GM12878 (cell line): Measurements from ENCODE around the gene TAPBP. TPM values are rescaled to one million over a fixed set of nuclear protein-coding genes. Genes with fewer than 3 reads are reported as not detected.

Experiments
- ATAC-seq: fragments of 200-7000 bp; cut with Tn5 transposase; 3 replicates; pipeline ENCODE4 v1.9.1; 2020; ENCODE audit warnings: mild to moderate bottlenecking, moderate library complexity
- BruUV-seq: library from RNA; stranded (reverse); fragments of 400-500 nt; replicated peaks from 2 replicates; lab custom pipeline; 2021; lab: Mats Ljungman, UMichigan
- CTCF ChIA-PET: fragments of 300-600 bp; sonication (Branson Sonifier 250); formaldehyde crosslinking; extraction: SDS; loops from one replicate; lab custom pipeline; 2021; ENCODE audit warnings: inconsistent platforms; lab: Yijun Ruan, JAX
- POLR2A ChIA-PET: fragments of 350-600 bp; formaldehyde crosslinking; extraction: SDS; loops from one replicate; lab custom pipeline; 2021; ENCODE audit warnings: inconsistent platforms; lab: Charles Lee
- RAD21 ChIA-PET: fragments of 300-600 bp; sonication (Branson Sonifier 250); formaldehyde crosslinking; loops from one replicate; lab custom pipeline; 2023; ENCODE audit warnings: antibody characterized with exemption; ENCODE audit not compliant: unreplicated experiment; lab: Charles Lee
- SMC1A ChIA-PET: fragments of 300-600 bp; sonication (Branson Sonifier 250); formaldehyde crosslinking; loops from one replicate; lab custom pipeline; 2023; ENCODE audit not compliant: unreplicated experiment, uncharacterized antibody; lab: Charles Lee
- DNase-seq: peaks from one replicate; pipeline ENCODE4 v3.0.0-alpha.2; 2011; ENCODE audit warnings: low read depth, low spot score
- FAIRE-seq: peaks from 3 replicates; lab custom pipeline; 2011; peaks lifted over from hg19 to GRCh38; lab: Jason Lieb, UNC
- H2AFZ ChIP-seq: 2 replicates; pipeline ENCODE4 v1.6.0; 2011; ENCODE audit warnings: low read depth, low read length, control low read depth; ENCODE audit not compliant: control insufficient read depth
- H3K27ac ChIP-seq: 2 replicates; pipeline ENCODE4 v1.5.1; 2011; ENCODE audit warnings: control low read depth; ENCODE audit not compliant: control insufficient read depth, insufficient read depth
- H3K27me3 ChIP-seq, 2 experiments: replicated peaks in 1 of 2; 2 replicates each; pipeline versions ENCODE4 v1.6.0 to v1.6.1; 2011; ENCODE audit warnings: low read length in 1 of 2; ENCODE audit not compliant: control insufficient read depth in 2 of 2, insufficient read depth in 2 of 2
- H3K36me3 ChIP-seq, 2 experiments: 2 replicates each; pipeline ENCODE4 v1.5.1; 2011; ENCODE audit warnings: low read length in 1 of 2; ENCODE audit not compliant: control insufficient read depth in 2 of 2, insufficient read depth in 2 of 2
- H3K4me1 ChIP-seq: 2 replicates; pipeline ENCODE4 v1.6.1; 2011; ENCODE audit warnings: mild to moderate bottlenecking, low read length, moderate library complexity, mixed read lengths; ENCODE audit not compliant: control insufficient read depth, insufficient read depth
- H3K4me2 ChIP-seq: 2 replicates; pipeline ENCODE4 v1.6.0; 2011; ENCODE audit warnings: control low read depth; ENCODE audit not compliant: control insufficient read depth, insufficient read depth
- H3K4me3 ChIP-seq: fragments of 200-600 bp; sonication (generic); 2 replicates; pipeline ENCODE4 v1.5.1; 2016
- H3K79me2 ChIP-seq: 2 replicates; pipeline ENCODE4 v1.6.0; 2011; ENCODE audit warnings: low read length; ENCODE audit not compliant: control insufficient read depth, insufficient read depth
- H3K9ac ChIP-seq: 2 replicates; pipeline ENCODE4 v1.8.0; 2011; ENCODE audit warnings: low read length, control low read depth, mixed read lengths; ENCODE audit not compliant: control insufficient read depth, insufficient read depth
- H3K9me3 ChIP-seq: replicated peaks from 3 replicates; pipeline ENCODE4 v1.5.1; 2011; ENCODE audit warnings: mild to moderate bottlenecking, low read length; ENCODE audit not compliant: control insufficient read depth, insufficient read depth
- H4K20me1 ChIP-seq: 2 replicates; pipeline ENCODE4 v1.6.0; 2011; ENCODE audit not compliant: control insufficient read depth, insufficient read depth
- BHLHE40 ChIP-seq, 2 experiments: fragments of 450-650 bp in 1 of 2; IDR thresholded peaks; 2 replicates each; pipeline ENCODE4 v1.6.1; 2011 to 2017; ENCODE audit warnings: low read depth in 2 of 2, borderline replicate concordance in 1 of 2, improper control_type of control experiment in 1 of 2, low read length in 1 of 2, mild to moderate bottlenecking in 1 of 2
- CHD1 ChIP-seq: IDR thresholded peaks from 2 replicates; pipeline ENCODE4 v1.6.1; 2012; ENCODE audit warnings: low read depth, low read length, improper control_type of control experiment
- RAD51 ChIP-seq: fragments of 450-650 bp; IDR thresholded peaks from 2 replicates; pipeline ENCODE4 v1.6.1; 2016; ENCODE audit warnings: moderate library complexity, mild to moderate bottlenecking, inconsistent platforms
- RCOR1 ChIP-seq: conservative IDR thresholded peaks from 2 replicates; pipeline ENCODE4 v1.6.1; 2012; ENCODE audit warnings: low read depth, low read length, improper control_type of control experiment
- SRF ChIP-seq, 2 experiments: IDR thresholded peaks; 2 replicates each; pipeline ENCODE4 v1.6.1; 2011; ENCODE audit warnings: low read depth in 2 of 2, low read length in 2 of 2, mild to moderate bottlenecking in 1 of 2, moderate library complexity in 1 of 2
- TAF1 ChIP-seq: IDR thresholded peaks from 2 replicates; pipeline ENCODE4 v1.6.1; 2011; ENCODE audit warnings: mild to moderate bottlenecking, low read depth, low read length, borderline replicate concordance
- WGBS: methylation state at CpG from one replicate; pipeline ENCODE4 v1.1.6; 2016; ENCODE audit warnings: low lambda C conversion rate; ENCODE audit not compliant: insufficient replicate concordance, insufficient coverage; ENCODE audit errors: missing lambda C conversion rate; 5-methylcytosine and 5-hydroxymethylcytosine counted together
- in situ Hi-C: fragments of 300-500 bp; cut with MboI; formaldehyde crosslinking; loops from 9 replicates; pipeline ENCODE4 v1.14.3; 2018; ENCODE audit warnings: mixed read lengths
- intact Hi-C: fragments of 100-400 bp; cut with micrococcal nuclease; formaldehyde crosslinking; loops from one replicate; pipeline ENCODE4 v1.14.2; 2022; ENCODE audit not compliant: unreplicated experiment
- polyA plus RNA-seq, 11 experiments: library from polyadenylated mRNA; depleted of rRNA in 4 of 11; unstranded in 6 of 11; stranded (reverse) in 5 of 11; fragments of >200 nt; fragmentation: Nextera tagmentation in 4 of 11; fragmentation: Illumina TruSeq in 1 of 11; extraction: Ambion mirVana in 4 of 11; extraction: Trizol in 1 of 11; gene quantifications; 1 replicate in 1 of 11; 2 replicates in 10 of 11; pipeline versions ENCODE4 v1.2.1 to v1.2.3, GENCODE V29; 2011 to 2016; ENCODE audit warnings: inconsistent platforms in 2 of 11, missing spikeins in 2 of 11, low read depth in 1 of 11
- total RNA-seq, 4 experiments: library from RNA; depleted of rRNA in 3 of 4; stranded (reverse); fragments of >200 nt in 3 of 4; fragmentation: Illumina TruSeq in 1 of 4; extraction: Trizol in 1 of 4; gene quantifications; 2 replicates each; pipeline versions ENCODE4 v1.2.1 to v1.2.3, GENCODE V29; 2013 to 2021

The TAPBP gene
- total and polyA plus RNA-seq, 10 of the 15 experiments (the other 5 are each of a cell fraction or from before 2014, with no cell fraction given), result 14.6 to 210 (median 78.1) TPM

GRCh38 chr6:33259032-33259431 is 54.8 kb downstream of the TAPBP start:
- 85% methylated on average over 5 of the region's 5 CpGs for WGBS
- ChIA-PET RAD21 (no interaction called here), CTCF (interaction anchor here (4.4 kb wide), 1 partner anchor 10 kb away, joined by 15 read pairs; no protein-coding TSS in a partner anchor)
- FAIRE-seq (no peak), DNase-seq (no peak)
- Histone ChIP-seq H3K27me3 (no peaks in the 10 kb centered on the region), H4K20me1 (no peaks in the 10 kb centered on the region), H3K79me2 (no peaks in the 10 kb centered on the region), H3K27ac (no peak overlapping the region)
- in situ Hi-C loops (no loop called here), intact Hi-C loops (no loop called here)
- TF ChIP-seq TAF1 (no peak), RCOR1 (no peak), RAD51 (no peak)
- TF ChIP-seq, all 136 proteins: peak for 0
- ATAC-seq, result no peak
- H3K9ac ChIP-seq, result no peak overlapping the region
- POLR2A ChIA-PET, result interaction anchor here (0.6 to 1.0 kb wide), 2 partner anchors 12 to 168 kb away, joined by 4 to 8 read pairs; partner anchors contain the start of genes RPS18 and VPS52
- H3K4me3 ChIP-seq, result no peak overlapping the region
- H3K9me3 ChIP-seq, result no peaks in the 10 kb centered on the region
- no peak overlapping the region for H3K4me2 ChIP-seq
- H2AFZ ChIP-seq, result no peak overlapping the region
- H3K4me1 ChIP-seq, result no peaks in the 10 kb centered on the region
- peaks cover 5 to 14% of the 10 kb centered on the region in 2 experiments for H3K36me3 ChIP-seq
- no TSS peak for BruUV-seq
- SMC1A ChIA-PET, result interaction anchor here (2.1 kb wide), 1 partner anchor 12 kb away, joined by 6 read pairs; the partner anchor contains the start of genes RPS18 and VPS52

DNA sequence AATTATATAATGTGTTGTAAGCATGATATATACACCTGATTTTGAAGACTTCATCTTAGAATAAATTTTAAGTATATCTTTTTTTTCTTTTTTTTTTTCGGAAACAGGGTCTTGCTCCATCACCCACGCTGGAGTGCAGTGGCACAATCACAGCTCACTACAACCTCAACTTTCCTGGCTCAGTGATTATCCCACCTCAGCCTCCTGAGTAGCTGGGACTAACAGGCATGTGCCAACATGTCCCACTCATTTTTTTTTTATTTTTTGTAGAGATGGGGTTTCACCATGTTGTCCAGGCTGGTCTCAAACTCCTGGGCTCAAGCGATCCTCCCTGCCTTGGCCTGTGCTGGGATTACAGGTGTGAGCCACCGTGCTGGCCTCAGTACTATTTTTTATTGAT is 59.3 kb downstream of the TAPBP start:
- no peak overlapping the region for H3K9ac ChIP-seq
- H3K36me3 ChIP-seq, result peaks cover 2 to 16% of the 10 kb centered on the region in 2 experiments; a peak in 3 of 4 replicates
- no peak overlapping the region for H3K4me3 ChIP-seq
- ATAC-seq (no peak), FAIRE-seq (no peak)
- in situ Hi-C loops, result no loop called here
- RAD21 ChIA-PET, result no interaction called here
- no peaks in the 10 kb centered on the region for H4K20me1 ChIP-seq
- CTCF ChIA-PET, result interaction anchor here (0.6 to 1.2 kb wide), 2 partner anchors 9 to 255 kb away, joined by 3 to 4 read pairs; no protein-coding TSS in a partner anchor
- 96% methylated on average over 4 of the region's 4 CpGs for WGBS
- POLR2A ChIA-PET, result interaction anchor here (0.5 to 1.9 kb wide), 3 partner anchors 17 to 78 kb away, joined by 4 to 9 read pairs (median 6); partner anchors contain the start of genes RPS18 and VPS52
- SMC1A ChIA-PET, result no interaction called here
- H3K4me2 ChIP-seq, result no peak overlapping the region
- peaks cover 11% of the 10 kb centered on the region for H3K79me2 ChIP-seq
- H3K4me1 ChIP-seq, result peaks cover 6% of the 10 kb centered on the region; the same call in 1 of the 2 replicates
- no peaks in the 10 kb centered on the region for H3K9me3 ChIP-seq
- intact Hi-C loops, result no loop called here
- no TSS peak for BruUV-seq
- no peak for TF ChIP-seq BHLHE40 (IDR thresholded peaks at IDR 0.05; ENCODE audit: borderline replicate concordance in 1 of 2, low read depth in 2 of 2, low read length in 1 of 2)
- TF ChIP-seq TAF1, result no peak
- no peak for TF ChIP-seq CHD1
- no peak for TF ChIP-seq SRF (IDR thresholded peaks at IDR 0.05; ENCODE audit: low read depth in 2 of 2, low read length in 2 of 2)
- TF ChIP-seq, all 136 proteins: peak for 0
- no peak for DNase-seq
- no peaks in the 10 kb centered on the region for H3K27me3 ChIP-seq
- no peak overlapping the region for H2AFZ ChIP-seq
- no peak overlapping the region for H3K27ac ChIP-seq
